H1 (cell line): ENCODE data around the gene CHST11. TPM values are rescaled to one million over a fixed set of nuclear protein-coding genes. Genes with fewer than 3 reads are reported as not detected.

Experiments
- CTCF ChIA-PET: fragments of 300-600 bp; sonication (Branson Sonifier 250); formaldehyde crosslinking; loops from one replicate; lab custom pipeline; 2021; ENCODE audit not compliant: partially characterized antibody; lab: Charles Lee
- POLR2A ChIA-PET: fragments of 300-600 bp; sonication (Branson Sonifier 250); formaldehyde crosslinking; loops from one replicate; lab custom pipeline; 2021; ENCODE audit warnings: inconsistent platforms; ENCODE audit not compliant: partially characterized antibody; lab: Charles Lee
- DNase-seq, 2 experiments: peaks; one replicate each; pipeline versions ENCODE4 v3.0.0 to v3.0.0-alpha.2; 2010 to 2022; ENCODE audit warnings: low spot score in 2 of 2, low read depth in 1 of 2, mixed read lengths in 1 of 2
- FAIRE-seq: peaks from 2 replicates; lab custom pipeline; 2011; peaks lifted over from hg19 to GRCh38; lab: Jason Lieb, UNC
- H2AFZ ChIP-seq: 2 replicates; pipeline ENCODE4 v1.8.1; 2012; ENCODE audit warnings: low read length, inconsistent platforms
- H2AK5ac ChIP-seq: 2 replicates; pipeline ENCODE4 v1.6.1; 2013; ENCODE audit warnings: low read depth, low read length
- H2BK120ac ChIP-seq: replicated peaks from 2 replicates; pipeline ENCODE3; 2013; ENCODE audit warnings: low read depth, low read length, inconsistent platforms
- H2BK12ac ChIP-seq: 2 replicates; pipeline ENCODE4 v1.6.1; 2013; ENCODE audit warnings: low read depth, low read length
- H2BK15ac ChIP-seq: 2 replicates; pipeline ENCODE4 v1.6.1; 2013; ENCODE audit warnings: low read length
- H2BK20ac ChIP-seq: 2 replicates; pipeline ENCODE4 v1.6.1; 2013; ENCODE audit warnings: low read length
- H2BK5ac ChIP-seq: 2 replicates; pipeline ENCODE4 v1.6.1; 2013; ENCODE audit warnings: low read depth, low read length
- H3K14ac ChIP-seq: 2 replicates; pipeline ENCODE4 v1.6.1; 2013; ENCODE audit warnings: inconsistent platforms; ENCODE audit not compliant: insufficient read length
- H3K18ac ChIP-seq: 2 replicates; pipeline ENCODE4 v1.6.1; 2013; ENCODE audit warnings: low read length; ENCODE audit errors: extremely low read depth
- H3K23ac ChIP-seq: 2 replicates; pipeline ENCODE4 v1.6.1; 2013; ENCODE audit warnings: inconsistent platforms; ENCODE audit not compliant: insufficient read length
- H3K23me2 ChIP-seq: 2 replicates; pipeline ENCODE4 v1.6.1; 2013; ENCODE audit warnings: low read depth, low read length
- H3K27ac ChIP-seq: 2 replicates; pipeline ENCODE4 v1.6.1; 2011; ENCODE audit warnings: low read depth, low read length, inconsistent platforms
- H3K27me3 ChIP-seq, 4 experiments: replicated peaks in 1 of 4; 1 replicate in 1 of 4; 2 replicates in 3 of 4; pipeline versions ENCODE4 v1.6.1 to v1.8.1; 2011 to 2013; ENCODE audit warnings: low read length in 3 of 4, mild to moderate bottlenecking in 3 of 4, inconsistent platforms in 2 of 4, mixed read lengths in 2 of 4, moderate library complexity in 1 of 4; ENCODE audit not compliant: control insufficient read depth in 3 of 4, insufficient read depth in 3 of 4; ENCODE audit errors: extremely low read depth in 1 of 4
- H3K36me3 ChIP-seq, 4 experiments: 2 replicates each; pipeline versions ENCODE4 v1.6.1 to v1.8.1; 2011 to 2013; ENCODE audit warnings: mild to moderate bottlenecking in 4 of 4, low read length in 3 of 4, moderate library complexity in 2 of 4, control low read depth in 1 of 4, inconsistent platforms in 1 of 4; ENCODE audit not compliant: insufficient read depth in 4 of 4, control insufficient read depth in 2 of 4
- H3K4ac ChIP-seq: replicated peaks from 2 replicates; pipeline ENCODE3; 2013; ENCODE audit warnings: low read length, low read depth, mixed read lengths, inconsistent platforms; ENCODE audit not compliant: insufficient read length
- H3K4me1 ChIP-seq, 4 experiments: replicated peaks in 1 of 4; 1 replicate in 1 of 4; 2 replicates in 3 of 4; pipeline versions ENCODE4 v1.6.1 to v1.8.1; 2011 to 2013; ENCODE audit warnings: low read length in 3 of 4, inconsistent platforms in 2 of 4, mixed read lengths in 1 of 4; ENCODE audit not compliant: insufficient read depth in 4 of 4, control insufficient read depth in 3 of 4
- H3K4me2 ChIP-seq, 2 experiments: 2 replicates each; pipeline versions ENCODE4 v1.6.1 to v1.8.1; 2011 to 2013; ENCODE audit warnings: low read depth in 2 of 2, low read length in 2 of 2, control low read depth in 1 of 2, inconsistent platforms in 1 of 2, mild to moderate bottlenecking in 1 of 2; ENCODE audit not compliant: insufficient read depth in 1 of 2
- H3K4me3 ChIP-seq, 4 experiments: fragments of 200-600, 300-600 bp in 1 of 4; sonication (generic), shearing (Covaris generic), sonication (Bioruptor Twin) in 1 of 4; 2 replicates each; pipeline versions ENCODE4 v1.5.1 to v1.8.1; 2011 to 2016; ENCODE audit warnings: low read length in 4 of 4, low read depth in 3 of 4, control low read depth in 2 of 4, inconsistent platforms in 2 of 4, mild to moderate bottlenecking in 2 of 4, mixed read lengths in 1 of 4, moderate library complexity in 1 of 4; ENCODE audit not compliant: insufficient read depth in 2 of 4; ENCODE audit errors: extremely low read depth in 1 of 4
- H3K56ac ChIP-seq: replicated peaks from 2 replicates; pipeline ENCODE3; 2013; ENCODE audit warnings: low read depth, mild to moderate bottlenecking, mixed read lengths, low read length, inconsistent platforms; ENCODE audit not compliant: insufficient read length
- H3K79me1 ChIP-seq: 2 replicates; pipeline ENCODE4 v1.6.1; 2013; ENCODE audit warnings: low read depth, low read length, control low read depth
- H3K79me2 ChIP-seq, 2 experiments: 2 replicates each; pipeline versions ENCODE4 v1.6.1 to v1.8.1; 2012 to 2013; ENCODE audit warnings: low read length in 2 of 2, mild to moderate bottlenecking in 2 of 2, inconsistent platforms in 1 of 2; ENCODE audit not compliant: insufficient read depth in 2 of 2, control insufficient read depth in 1 of 2
- H3K9ac ChIP-seq, 4 experiments: replicated peaks in 1 of 4; 1 replicate in 1 of 4; 2 replicates in 3 of 4; pipeline versions ENCODE4 v1.6.1 to v1.8.1; 2011 to 2013; ENCODE audit warnings: low read depth in 3 of 4, low read length in 3 of 4, control low read depth in 2 of 4, mild to moderate bottlenecking in 2 of 4, moderate library complexity in 2 of 4, inconsistent platforms in 1 of 4; ENCODE audit errors: extremely low read depth in 1 of 4
- H3K9me3 ChIP-seq, 2 experiments: 2 replicates each; pipeline versions ENCODE4 v1.6.1 to v1.8.1; 2012 to 2013; ENCODE audit warnings: mild to moderate bottlenecking in 2 of 2, moderate library complexity in 2 of 2, control low read depth in 1 of 2, inconsistent platforms in 1 of 2, low read depth in 1 of 2, low read length in 1 of 2, mixed read lengths in 1 of 2; ENCODE audit not compliant: insufficient read depth in 2 of 2
- H4K20me1 ChIP-seq, 2 experiments: replicated peaks in 1 of 2; 2 replicates each; pipeline versions ENCODE3 to v1.8.1; 2011 to 2013; ENCODE audit warnings: inconsistent platforms in 2 of 2, low read length in 2 of 2, mild to moderate bottlenecking in 1 of 2; ENCODE audit not compliant: insufficient read depth in 2 of 2, control insufficient read depth in 1 of 2
- H4K5ac ChIP-seq: 2 replicates; pipeline ENCODE4 v1.6.1; 2013; ENCODE audit warnings: low read length, low read depth, mixed read lengths, inconsistent platforms; ENCODE audit not compliant: insufficient read length
- H4K8ac ChIP-seq: 2 replicates; pipeline ENCODE4 v1.8.0; 2013; ENCODE audit warnings: mild to moderate bottlenecking, moderate library complexity, low read length, inconsistent platforms; ENCODE audit not compliant: insufficient read depth; ENCODE audit errors: extremely low read depth
- H4K91ac ChIP-seq: replicated peaks from 2 replicates; pipeline ENCODE3; 2013; ENCODE audit warnings: low read length, mixed read lengths, inconsistent platforms; ENCODE audit not compliant: insufficient read length
- ASH2L ChIP-seq: fragments of 200-600, 300-600 bp; sonication (generic); IDR thresholded peaks from one replicate; pipeline ENCODE4 v1.7.1; 2017; ENCODE audit warnings: low read length
- ATF3 ChIP-seq: IDR thresholded peaks from 2 replicates; pipeline ENCODE4 v1.6.1; 2011; ENCODE audit warnings: low read depth, mild to moderate bottlenecking, low read length; ENCODE audit not compliant: insufficient read depth
- BRCA1 ChIP-seq: IDR thresholded peaks from 2 replicates; pipeline ENCODE4 v1.6.1; 2012; ENCODE audit warnings: low read depth, low read length, improper control_type of control experiment
- CHD1 ChIP-seq: IDR thresholded peaks from 2 replicates; pipeline ENCODE4 v1.6.1; 2012; ENCODE audit warnings: low read depth, low read length, improper control_type of control experiment
- KDM4A ChIP-seq: IDR thresholded peaks from one replicate; pipeline ENCODE4 v1.7.1; 2012; ENCODE audit warnings: low read depth, mild to moderate bottlenecking, moderate library complexity, low read length, inconsistent platforms; ENCODE audit not compliant: severe bottlenecking
- NRF1 ChIP-seq: IDR thresholded peaks from 2 replicates; pipeline ENCODE4 v1.6.1; 2011; ENCODE audit warnings: mild to moderate bottlenecking, low read depth, low read length, improper control_type of control experiment
- POU5F1 ChIP-seq: IDR thresholded peaks from 2 replicates; pipeline ENCODE4 v1.6.1; 2011; ENCODE audit warnings: low read depth, mild to moderate bottlenecking, low read length, moderate library complexity
- SIX5 ChIP-seq: IDR thresholded peaks from 2 replicates; pipeline ENCODE4 v1.6.1; 2011; ENCODE audit warnings: mild to moderate bottlenecking, low read depth, low read length
- SP4 ChIP-seq: IDR thresholded peaks from 2 replicates; pipeline ENCODE4 v1.6.1; 2012; ENCODE audit warnings: low read length, inconsistent platforms
- TCF12 ChIP-seq: IDR thresholded peaks from 2 replicates; pipeline ENCODE4 v1.6.1; 2011; ENCODE audit warnings: low read depth, mild to moderate bottlenecking, low read length
- WGBS, 2 experiments: shearing (Covaris generic) in 1 of 2; methylation state at CpG; one replicate each; pipeline versions ENCODE4 v1.1.6 to v1.1.7; 2013 to 2015; ENCODE audit warnings: low lambda C conversion rate in 2 of 2, mixed read lengths in 2 of 2, inconsistent platforms in 1 of 2, low coverage in 1 of 2, missing lambda C conversion rate in 1 of 2; ENCODE audit not compliant: insufficient replicate concordance in 2 of 2, insufficient coverage in 1 of 2, insufficient read length in 1 of 2; ENCODE audit errors: extremely low coverage in 1 of 2, missing lambda C conversion rate in 1 of 2; 5-methylcytosine and 5-hydroxymethylcytosine counted together
- polyA plus RNA-seq, 7 experiments: library from polyadenylated mRNA; depleted of rRNA in 3 of 7; stranded (reverse) in 5 of 7; unstranded in 2 of 7; fragments of >200 nt in 5 of 7; fragments of 200-250 nt in 2 of 7; gene quantifications; 1 replicate in 5 of 7; 2 replicates in 1 of 7; 4 replicates in 1 of 7; pipeline versions ENCODE4 v1.2.1 to v1.2.3, GENCODE V29; 2011 to 2013; ENCODE audit warnings: missing spikeins in 2 of 7, mixed read lengths in 2 of 7
- total RNA-seq: library from RNA; stranded (reverse); fragmentation: NEBNext Ultra II Directional; extraction: Animal tissue kit (Norgen Biotek cat#: 25700); gene quantifications from 2 replicates; pipeline ENCODE4 v1.2.1, GENCODE V29; 2021
- TF ChIP-seq, protein P1 (sequence below), 3 experiments: IDR thresholded peaks; 1 replicate in 2 of 3; 2 replicates in 1 of 3; pipeline versions ENCODE4 v1.5.1 to v1.6.1; 2011; ENCODE audit warnings: low read length in 3 of 3, mild to moderate bottlenecking in 3 of 3, inconsistent platforms in 2 of 3, low read depth in 1 of 3, moderate library complexity in 1 of 3; ENCODE audit not compliant: insufficient read depth in 1 of 3; ENCODE audit errors: control extremely low read depth in 1 of 3

Gene CHST11
- total and polyA plus RNA-seq, 2 of the 8 experiments (the other 6 are each of a cell fraction or from before 2014, with no cell fraction given): 14.4 to 20.8 TPM

DNA sequence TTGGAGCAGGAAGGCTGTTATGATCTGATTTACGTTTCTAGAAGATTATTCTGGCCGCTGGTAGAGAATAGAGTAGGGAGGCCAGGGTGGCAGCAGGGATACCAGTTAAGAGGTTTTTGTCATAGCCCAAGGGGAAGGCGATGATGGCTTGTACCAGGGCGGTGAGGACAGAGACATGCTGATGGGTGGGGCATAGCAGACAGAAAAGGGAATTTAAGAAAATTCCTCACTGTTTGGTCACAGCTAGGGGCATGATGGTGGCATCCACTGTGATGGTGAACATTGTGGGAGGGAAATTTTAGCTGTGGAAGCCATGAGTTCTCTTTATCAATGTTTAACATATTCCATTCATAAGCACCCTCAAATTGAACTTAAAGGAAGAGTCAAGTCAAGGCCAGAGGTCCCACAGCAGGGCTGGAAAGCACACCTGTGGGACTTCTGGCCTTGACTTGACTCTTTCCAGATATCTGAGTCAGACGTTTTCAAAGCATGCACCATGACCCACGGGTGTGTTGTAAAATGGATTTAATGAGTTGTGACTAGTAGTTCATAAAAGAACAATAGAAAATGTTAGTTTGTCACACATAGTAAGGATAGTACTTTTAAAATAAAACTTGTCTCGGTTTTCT, 134.6 kb downstream of the CHST11 start:
- Histone ChIP-seq H4K20me1 (no peaks in the 10 kb centered on the region), H3K27me3 (no peaks in the 10 kb centered on the region), H3K4ac (no peak overlapping the region), H2BK20ac (no peak overlapping the region), H3K4me1 (no peaks in the 10 kb centered on the region; a peak in 1 of 7 replicates), H3K18ac (no peak overlapping the region), H2BK15ac (no peak overlapping the region), H2AFZ (no peak overlapping the region), H3K79me1 (0 out of 2 replicates have a peak, but pooled peaks cover 4% of the 10 kb centered on the region), H4K5ac (no peak overlapping the region), H2BK5ac (no peak overlapping the region), H3K23me2 (peaks cover 1% of the 10 kb centered on the region; the same call in 1 of the 2 replicates), H3K9ac (no peak overlapping the region), H3K9me3 (no peaks in the 10 kb centered on the region), H4K91ac (no peak overlapping the region), H3K36me3 (no peaks in the 10 kb centered on the region), H3K14ac (no peak overlapping the region), H2AK5ac (0 out of 2 replicates have a peak overlapping the region, but pooled peaks have one; percentile 39), H3K4me2 (no peak overlapping the region), H3K79me2 (no peaks in the 10 kb centered on the region), H3K27ac (no peak overlapping the region), H2BK120ac (no peak overlapping the region), H2BK12ac (no peak overlapping the region), H3K56ac (no peak overlapping the region), H3K23ac (no peak overlapping the region), H4K8ac (no peak overlapping the region; the same call in 1 of the 2 replicates), H3K4me3 (no peak overlapping the region)
- 85% methylated on average over 7 of the region's 7 CpGs; no CpG with 5 or more reads in 1 of the 2 experiments for WGBS, 2 experiments
- ChIA-PET POLR2A (no interaction called here), CTCF (interaction anchor here (0.7 kb wide), 1 partner anchor 855 kb away, joined by 4 read pairs; no protein-coding TSS in a partner anchor)
- DNase-seq (no peak), FAIRE-seq (no peak)
- TF ChIP-seq, protein P1, sequence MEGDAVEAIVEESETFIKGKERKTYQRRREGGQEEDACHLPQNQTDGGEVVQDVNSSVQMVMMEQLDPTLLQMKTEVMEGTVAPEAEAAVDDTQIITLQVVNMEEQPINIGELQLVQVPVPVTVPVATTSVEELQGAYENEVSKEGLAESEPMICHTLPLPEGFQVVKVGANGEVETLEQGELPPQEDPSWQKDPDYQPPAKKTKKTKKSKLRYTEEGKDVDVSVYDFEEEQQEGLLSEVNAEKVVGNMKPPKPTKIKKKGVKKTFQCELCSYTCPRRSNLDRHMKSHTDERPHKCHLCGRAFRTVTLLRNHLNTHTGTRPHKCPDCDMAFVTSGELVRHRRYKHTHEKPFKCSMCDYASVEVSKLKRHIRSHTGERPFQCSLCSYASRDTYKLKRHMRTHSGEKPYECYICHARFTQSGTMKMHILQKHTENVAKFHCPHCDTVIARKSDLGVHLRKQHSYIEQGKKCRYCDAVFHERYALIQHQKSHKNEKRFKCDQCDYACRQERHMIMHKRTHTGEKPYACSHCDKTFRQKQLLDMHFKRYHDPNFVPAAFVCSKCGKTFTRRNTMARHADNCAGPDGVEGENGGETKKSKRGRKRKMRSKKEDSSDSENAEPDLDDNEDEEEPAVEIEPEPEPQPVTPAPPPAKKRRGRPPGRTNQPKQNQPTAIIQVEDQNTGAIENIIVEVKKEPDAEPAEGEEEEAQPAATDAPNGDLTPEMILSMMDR (IDR thresholded peaks at IDR 0.05; ENCODE audit: control extremely low read depth in 1 of 3, insufficient read depth in 1 of 3, low read depth in 1 of 3, low read length in 3 of 3): no peak
- TF ChIP-seq BRCA1 (no peak), POU5F1 (no peak), SP4 (no peak), ATF3 (no peak), NRF1 (no peak), KDM4A (no peak), SIX5 (no peak), ASH2L (no peak), CHD1 (no peak), TCF12 (no peak)
